Heart left ventricle (tissue), 13 donors: ENCODE data around the gene HIPK2.

ENCODE experiments used
- CTCF ChIP-seq, 12 donors: fragments of 200-600 bp; sonication (generic) in 4 of 12; IDR thresholded peaks; one replicate each; pipeline versions ENCODE4 v1.5.0 to v1.8.0; 2018 to 2022; ENCODE audit warnings: antibody characterized with exemption in 12 of 12, mild to moderate bottlenecking in 5 of 12
- POLR2A ChIP-seq, 2 donors: fragments of 450-650 bp; IDR thresholded peaks; one replicate each; pipeline ENCODE4 v1.6.1; 2017; ENCODE audit warnings: antibody characterized with exemption in 2 of 2, mild to moderate bottlenecking in 2 of 2, moderate library complexity in 2 of 2
- donor health status: ischemic (EF 13 %, LVEDD 7.1; RV severe dilation, severe dysfunction).
- donor health status: DM: no; HTN: yes; CAD: no.
- donor health status: DM: no; HTN: no; CAD: no.
- donor health status: ischemic (EF 25% LVEDD 6.9; RV normal size, moderate dysfunction).
- donor health status: ischemic (EF 25% LVEDD 5.7; RV mildly dilated, moderate dysfunction).
- donor health status: ischemic (EF 35%, LVEDD 5.7; RV mildly dilated, moderate dysfunction).
- donor health status: nonischemic (EF 11% LVEDD 7.7; RV severe dilation, severe dysfunction).
- donor health status: DM: yes; HTN: yes; CAD: no.
- donor health status: PGD.
- donor health status: ischemic (EF 29% LVEDD 5.4; RV normal size, mild dysfunction).
- donor health status: nonischemic (EF 23%, LVEDD 6.1; RV moderate dilation, normal function).

DNA sequence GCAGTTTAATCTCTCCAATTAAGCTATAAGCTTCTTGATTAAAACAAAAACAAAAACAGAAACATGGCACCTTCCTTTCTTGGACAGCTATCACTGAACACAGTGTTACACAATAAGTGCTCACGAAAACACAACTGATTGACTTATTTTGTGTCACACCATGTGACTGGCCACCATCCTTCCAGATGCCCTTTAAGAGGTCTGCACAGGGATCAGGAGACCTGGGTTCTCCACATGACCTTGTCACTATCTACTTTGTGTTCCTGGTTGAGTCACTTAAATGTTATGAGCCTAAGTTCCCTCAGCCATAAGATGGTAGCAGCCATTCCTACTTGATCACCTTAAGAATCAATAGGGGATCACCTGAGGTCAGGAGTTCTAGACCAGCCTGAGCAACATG, 120.1 kb downstream of the HIPK2 start:
- TF ChIP-seq CTCF (IDR thresholded peaks at IDR 0.05) (no peak), POLR2A (IDR thresholded peaks at IDR 0.05) (no peak)
